Upper lobe of left lung (tissue), 6 donors: ENCODE results near the gene GARS1. TPM values are rescaled to one million over a fixed set of nuclear protein-coding genes. Genes with fewer than 3 reads are reported as not detected.
A peak's percentile ranks its signal among the peaks of the same experiment; 100 is the strongest.

ENCODE experiments used
- ATAC-seq, 2 donors: fragments of 200-7000 bp; cut with Tn5 transposase; one replicate each; pipeline ENCODE4 v1.9.1; 2022; ENCODE audit warnings: mild to moderate bottlenecking in 2 of 2, moderate library complexity in 2 of 2; ENCODE audit not compliant: low FRiP score in 2 of 2
- DNase-seq, 2 donors: peaks; one replicate each; pipeline ENCODE4 v3.0.0-alpha.2; 2019 to 2020
- H3K27ac ChIP-seq, 4 donors: fragments of 200-600 bp; sonication (generic); one replicate each; pipeline ENCODE4 v1.5.1; 2016 to 2019
- H3K27me3 ChIP-seq, 4 donors: fragments of 200-600 bp; sonication (generic); one replicate each; pipeline ENCODE4 v1.5.1; 2017 to 2019
- H3K36me3 ChIP-seq, 4 donors: fragments of 200-600 bp; sonication (generic); one replicate each; pipeline ENCODE4 v1.5.1; 2016 to 2019
- H3K4me1 ChIP-seq, 4 donors: fragments of 200-600 bp; sonication (generic); one replicate each; pipeline ENCODE4 v1.5.1; 2018 to 2019
- H3K4me3 ChIP-seq, 4 donors: fragments of 200-600 bp; sonication (generic); one replicate each; pipeline ENCODE4 v1.5.1; 2017 to 2019; ENCODE audit warnings: mild to moderate bottlenecking in 2 of 4, moderate library complexity in 1 of 4
- H3K9me3 ChIP-seq, 4 donors: fragments of 200-600 bp; sonication (generic); one replicate each; pipeline ENCODE4 v1.5.1; 2018 to 2019
- CTCF ChIP-seq, 6 experiments: fragments of 450-650 bp in 4 of 6; fragments of 200-600 bp in 2 of 6; sonication (generic) in 2 of 6; IDR thresholded peaks; one replicate each; pipeline ENCODE4 v1.5.1; 2016 to 2019; ENCODE audit warnings: antibody characterized with exemption in 6 of 6
- EP300 ChIP-seq, 4 donors: sonication (generic); formaldehyde crosslinking; IDR thresholded peaks; one replicate each; pipeline ENCODE4 v1.5.1; 2017; ENCODE audit warnings: antibody characterized with exemption in 4 of 4, control low read depth in 2 of 4
- POLR2A ChIP-seq, 4 donors: fragments of 450-650 bp; IDR thresholded peaks; one replicate each; pipeline ENCODE4 v1.5.1; 2016 to 2017; ENCODE audit warnings: antibody characterized with exemption in 4 of 4, mild to moderate bottlenecking in 2 of 4
- POLR2AphosphoS5 ChIP-seq, 2 donors: sonication (generic); formaldehyde crosslinking; IDR thresholded peaks; one replicate each; pipeline ENCODE4 v1.5.1; 2017; ENCODE audit warnings: antibody characterized with exemption in 2 of 2
- WGBS, 2 donors: methylation state at CpG; one replicate each; pipeline ENCODE4 v1.1.5; 2017 to 2018; 5-methylcytosine and 5-hydroxymethylcytosine counted together
- total RNA-seq, 6 donors: library from RNA; depleted of rRNA in 4 of 6; stranded (reverse); fragments of >200 nt in 4 of 6; gene quantifications; one replicate each; pipeline versions ENCODE4 v1.1.0 to v1.2.1, GENCODE V29; 2016 to 2021
- donor health status: DM: no; HTN: no; CAD: no; lungs with moderate emphysema.
- donor health status: DM: no; HTN: yes; CAD: no; lungs with severe emphysema.

The GARS1 gene
- total RNA-seq, 6 donors from 2014 or later: 59.5 to 107 (median 81.6) TPM

- no peaks in the 10 kb centered on the region for H3K36me3 ChIP-seq
- no peaks in the 10 kb centered on the region for H3K27me3 ChIP-seq
- no peak for DNase-seq
- H3K4me3 ChIP-seq: no peak overlapping the region
- H3K9me3 ChIP-seq: no peaks in the 10 kb centered on the region
- peak; percentile 24 for ATAC-seq
- H3K27ac ChIP-seq: no peak overlapping the region
- WGBS, 2 donors: 4 to 5% methylated on average over 6 of the region's 6 CpGs
- TF ChIP-seq POLR2A (IDR thresholded peaks at IDR 0.05) (no peak), EP300 (IDR thresholded peaks at IDR 0.05) (no peak), CTCF (IDR thresholded peaks at IDR 0.05) (no peak), POLR2AphosphoS5 (IDR thresholded peaks at IDR 0.05) (no peak)
- no peaks in the 10 kb centered on the region for H3K4me1 ChIP-seq
These were observed 77.3 kb downstream of the GARS1 start for GRCh38 chr7:30671793-30672465.

GRCh38 chr7:30674420-30674819 lies 79.7 kb downstream of the GARS1 start:
- H3K4me3 ChIP-seq: no peak overlapping the region
- no peaks in the 10 kb centered on the region for H3K4me1 ChIP-seq
- WGBS, 2 donors: 25 to 57% methylated on average over 1 of the region's 1 CpG
- no peak for DNase-seq
- no peaks in the 10 kb centered on the region for H3K9me3 ChIP-seq
- H3K27me3 ChIP-seq: no peaks in the 10 kb centered on the region
- TF ChIP-seq POLR2AphosphoS5 (IDR thresholded peaks at IDR 0.05): no peak
- TF ChIP-seq CTCF (IDR thresholded peaks at IDR 0.05): no peak
- no peak for TF ChIP-seq POLR2A (IDR thresholded peaks at IDR 0.05)
- TF ChIP-seq EP300 (IDR thresholded peaks at IDR 0.05): no peak
- H3K27ac ChIP-seq: no peak overlapping the region
- ATAC-seq: no peak
- no peaks in the 10 kb centered on the region for H3K36me3 ChIP-seq

- H3K4me3 ChIP-seq: no peak overlapping the region
- DNase-seq (no peak), ATAC-seq (no peak)
- no peaks in the 10 kb centered on the region for H3K36me3 ChIP-seq
- no peak overlapping the region for H3K27ac ChIP-seq
- no peaks in the 10 kb centered on the region for H3K4me1 ChIP-seq
- TF ChIP-seq CTCF (IDR thresholded peaks at IDR 0.05) (no peak), POLR2A (IDR thresholded peaks at IDR 0.05) (no peak), POLR2AphosphoS5 (IDR thresholded peaks at IDR 0.05) (no peak), EP300 (IDR thresholded peaks at IDR 0.05) (no peak)
- 57% methylated on average over 2 of the region's 2 CpGs; no CpG with 5 or more reads in 1 of the 2 donors for WGBS, 2 donors
- H3K9me3 ChIP-seq: no peaks in the 10 kb centered on the region
- no peaks in the 10 kb centered on the region for H3K27me3 ChIP-seq
These were observed 80.2 kb downstream of the GARS1 start for GRCh38 chr7:30674876-30675275.

GRCh38 chr7:30678805-30679204 lies 84.1 kb downstream of the GARS1 start:
- Histone ChIP-seq H3K4me3 (no peak overlapping the region), H3K36me3 (no peaks in the 10 kb centered on the region), H3K27ac (no peak overlapping the region), H3K9me3 (no peaks in the 10 kb centered on the region), H3K27me3 (peaks cover 0 to 25% (median 13%) of the 10 kb centered on the region in 4 donors), H3K4me1 (peaks cover 13 to 18% (median 18%) of the 10 kb centered on the region in 4 donors)
- WGBS, 2 donors: 70 to 80% methylated on average over 2 of the region's 2 CpGs
- no peak for DNase-seq
- no peak for ATAC-seq
- TF ChIP-seq POLR2A (IDR thresholded peaks at IDR 0.05): no peak
- TF ChIP-seq POLR2AphosphoS5 (IDR thresholded peaks at IDR 0.05): no peak
- TF ChIP-seq EP300 (IDR thresholded peaks at IDR 0.05): no peak
- TF ChIP-seq CTCF (IDR thresholded peaks at IDR 0.05): no peak

DNA sequence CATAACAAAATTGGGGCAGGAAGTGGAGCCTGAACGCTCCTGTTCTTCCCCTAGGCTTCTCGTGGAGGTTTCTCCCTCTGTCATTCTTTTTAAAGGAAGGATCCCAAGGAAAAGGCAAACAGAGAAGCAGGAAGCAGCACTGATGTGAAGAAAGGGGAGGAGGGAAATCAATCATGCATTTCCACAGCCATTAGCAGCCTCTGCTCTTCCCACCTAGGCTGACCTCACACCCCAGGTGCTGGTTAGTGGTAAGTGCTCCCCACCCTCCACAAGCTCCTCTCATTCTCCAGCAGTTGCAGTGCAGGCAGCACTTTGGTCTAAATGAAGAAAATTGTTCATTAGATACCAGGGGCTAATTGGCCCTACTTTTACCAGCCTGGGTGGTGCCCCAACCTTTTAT lies 85.0 kb downstream of the GARS1 start:
- no peak overlapping the region for H3K27ac ChIP-seq
- no peak overlapping the region for H3K4me3 ChIP-seq
- H3K9me3 ChIP-seq: no peaks in the 10 kb centered on the region
- TF ChIP-seq POLR2A (IDR thresholded peaks at IDR 0.05) (no peak), POLR2AphosphoS5 (IDR thresholded peaks at IDR 0.05) (no peak), EP300 (IDR thresholded peaks at IDR 0.05) (no peak), CTCF (IDR thresholded peaks at IDR 0.05) (no peak)
- DNase-seq (no peak), ATAC-seq (no peak)
- peaks cover 0 to 25% (median 13%) of the 10 kb centered on the region in 4 donors for H3K27me3 ChIP-seq
- no peaks in the 10 kb centered on the region for H3K36me3 ChIP-seq
- 5 to 9% methylated on average over 2 of the region's 2 CpGs for WGBS, 2 donors
- H3K4me1 ChIP-seq: peaks cover 13 to 18% (median 18%) of the 10 kb centered on the region in 4 donors
